Activated naive CD8-positive, alpha-beta T cell treated with anti-CD3 and anti-CD28 coated beads for 36 hours (primary cell): ENCODE data around the gene PLB1. TPM values are rescaled to one million over a fixed set of nuclear protein-coding genes. Genes with fewer than 3 reads are reported as not detected.

Experiments
- DNase-seq: peaks from one replicate; pipeline ENCODE4 v3.0.0; 2021
- H3K27ac Mint-ChIP-seq: one replicate; pipeline ENCODE4 v1.8.0; 2022; ENCODE audit warnings: mild to moderate bottlenecking, moderate library complexity, mixed read lengths
- H3K27me3 Mint-ChIP-seq: one replicate; pipeline ENCODE4 v1.8.0; 2022; ENCODE audit warnings: mild to moderate bottlenecking, mixed read lengths
- H3K36me3 Mint-ChIP-seq: one replicate; pipeline ENCODE4 v1.8.0; 2021; ENCODE audit warnings: mild to moderate bottlenecking, mixed read lengths
- H3K4me1 Mint-ChIP-seq: one replicate; pipeline ENCODE4 v1.8.0; 2021; ENCODE audit warnings: mixed read lengths
- H3K4me3 Mint-ChIP-seq: one replicate; pipeline ENCODE4 v1.8.0; 2022; ENCODE audit warnings: mild to moderate bottlenecking, moderate library complexity, mixed read lengths
- H3K9me3 Mint-ChIP-seq: one replicate; pipeline ENCODE4 v1.8.0; 2022; ENCODE audit warnings: mixed read lengths
- total RNA-seq, 2 experiments: library from RNA; stranded (reverse); gene quantifications; one replicate each; pipeline ENCODE4 v1.2.3, GENCODE V29; 2021

Gene PLB1
- total RNA-seq, 2 experiments from 2014 or later, result 0.99 to 1.4 TPM

DNA sequence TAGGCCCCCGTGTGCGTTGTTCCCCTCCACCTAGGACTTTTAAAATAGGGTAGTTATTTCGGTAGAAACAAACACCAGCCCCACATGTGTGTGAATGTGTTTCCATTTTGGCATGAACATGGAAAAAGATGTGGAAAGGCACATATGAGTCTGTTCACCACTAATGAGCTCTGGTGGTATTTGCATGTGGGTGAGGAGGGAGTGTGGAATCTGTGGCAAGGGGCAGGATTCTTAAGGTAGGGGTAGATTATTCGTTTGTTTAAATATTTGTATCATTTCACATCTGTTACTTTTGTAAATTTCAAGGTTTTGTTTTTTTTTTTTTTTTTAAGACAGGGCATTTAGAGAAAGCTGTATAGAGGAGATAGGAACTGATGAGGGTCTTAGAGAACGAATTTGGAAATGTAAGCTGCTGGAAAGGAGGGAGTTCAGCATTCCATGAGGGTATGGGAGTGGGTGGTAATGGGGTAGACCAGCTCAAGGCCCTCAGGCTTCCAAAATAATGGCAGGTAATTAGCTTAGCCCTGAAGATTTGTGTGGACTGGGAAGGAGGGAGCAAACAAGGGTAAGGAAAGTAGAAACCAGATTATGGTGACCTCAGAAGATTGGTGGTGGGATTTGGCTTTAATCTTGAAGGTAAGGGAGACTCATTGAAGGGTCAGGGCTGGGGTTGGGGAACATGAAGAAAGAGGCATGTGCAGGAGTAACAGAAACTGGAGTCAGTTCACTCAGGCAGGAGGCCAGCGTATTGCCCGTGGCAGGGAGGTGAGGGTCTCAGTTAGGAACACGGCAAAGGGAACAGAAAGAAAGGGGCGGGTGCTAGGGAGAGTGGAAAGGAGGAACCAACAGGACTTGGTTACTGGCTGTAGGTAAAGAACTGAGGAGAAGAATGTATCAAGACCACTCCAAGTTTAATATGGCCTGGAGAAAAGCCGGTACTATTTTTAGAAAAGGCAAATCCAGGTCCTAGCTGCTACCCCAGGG is 123.6 kb downstream of the PLB1 start:
- Mint-ChIP-seq H3K36me3 (peaks cover 5% of the 10 kb centered on the region), H3K4me3 (no peak overlapping the region), H3K4me1 (peaks cover 76% of the 10 kb centered on the region), H3K27me3 (no peaks in the 10 kb centered on the region), H3K9me3 (peaks cover 8% of the 10 kb centered on the region), H3K27ac (peak overlapping the region; percentile 79)
- no peak for DNase-seq

DNA sequence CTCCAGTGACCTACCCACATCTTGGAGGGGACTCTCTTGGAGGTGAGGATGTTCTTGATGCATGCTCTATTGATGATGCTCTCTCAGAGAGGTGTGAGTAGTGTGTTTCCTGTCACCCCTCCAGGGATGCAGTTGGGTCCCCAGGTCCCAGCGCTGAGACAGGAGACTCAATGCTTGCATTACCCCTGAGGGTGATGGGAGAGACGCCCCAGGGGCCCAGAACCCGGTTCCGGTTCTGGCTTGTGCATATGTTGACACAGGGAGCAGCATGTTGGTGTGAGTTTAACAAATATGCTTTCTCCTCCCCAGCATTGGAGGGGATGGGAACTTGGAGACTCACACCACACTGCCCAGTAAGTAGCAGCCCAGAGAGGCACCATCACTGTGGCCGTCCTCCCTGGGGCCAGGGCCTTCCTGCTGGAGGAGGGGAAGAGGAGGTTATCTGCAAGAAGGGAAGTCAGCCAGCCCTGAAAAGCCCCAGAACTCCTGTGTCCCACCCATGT is 124.5 kb downstream of the PLB1 start:
- Mint-ChIP-seq H3K36me3 (peaks cover 7% of the 10 kb centered on the region), H3K4me3 (no peak overlapping the region), H3K9me3 (peaks cover 8% of the 10 kb centered on the region), H3K4me1 (peaks cover 84% of the 10 kb centered on the region), H3K27ac (peak overlapping the region; percentile 68), H3K27me3 (no peaks in the 10 kb centered on the region)
- DNase-seq, result no peak

DNA sequence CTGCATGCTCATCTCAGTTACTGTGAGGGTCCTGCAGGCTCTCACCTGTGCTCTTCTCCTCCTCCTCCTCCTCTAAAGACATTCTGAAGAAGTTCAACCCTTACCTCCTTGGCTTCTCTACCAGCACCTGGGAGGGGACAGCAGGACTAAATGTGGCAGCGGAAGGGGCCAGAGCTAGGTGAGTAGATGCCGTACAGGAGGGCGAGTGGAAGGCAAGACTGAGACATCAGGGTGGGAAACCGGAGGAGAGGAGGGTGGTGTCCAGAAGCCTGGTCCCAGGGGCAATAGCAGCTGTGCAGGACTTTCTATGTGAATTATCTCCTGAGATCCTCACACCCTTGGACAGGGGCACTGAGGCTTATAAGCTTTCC is 124.9 kb downstream of the PLB1 start:
- Mint-ChIP-seq H3K27ac (peak overlapping the region; percentile 89), H3K9me3 (peaks cover 8% of the 10 kb centered on the region), H3K27me3 (no peaks in the 10 kb centered on the region), H3K36me3 (peaks cover 7% of the 10 kb centered on the region), H3K4me3 (no peak overlapping the region), H3K4me1 (peaks cover 89% of the 10 kb centered on the region)
- DNase-seq, result no peak

DNA sequence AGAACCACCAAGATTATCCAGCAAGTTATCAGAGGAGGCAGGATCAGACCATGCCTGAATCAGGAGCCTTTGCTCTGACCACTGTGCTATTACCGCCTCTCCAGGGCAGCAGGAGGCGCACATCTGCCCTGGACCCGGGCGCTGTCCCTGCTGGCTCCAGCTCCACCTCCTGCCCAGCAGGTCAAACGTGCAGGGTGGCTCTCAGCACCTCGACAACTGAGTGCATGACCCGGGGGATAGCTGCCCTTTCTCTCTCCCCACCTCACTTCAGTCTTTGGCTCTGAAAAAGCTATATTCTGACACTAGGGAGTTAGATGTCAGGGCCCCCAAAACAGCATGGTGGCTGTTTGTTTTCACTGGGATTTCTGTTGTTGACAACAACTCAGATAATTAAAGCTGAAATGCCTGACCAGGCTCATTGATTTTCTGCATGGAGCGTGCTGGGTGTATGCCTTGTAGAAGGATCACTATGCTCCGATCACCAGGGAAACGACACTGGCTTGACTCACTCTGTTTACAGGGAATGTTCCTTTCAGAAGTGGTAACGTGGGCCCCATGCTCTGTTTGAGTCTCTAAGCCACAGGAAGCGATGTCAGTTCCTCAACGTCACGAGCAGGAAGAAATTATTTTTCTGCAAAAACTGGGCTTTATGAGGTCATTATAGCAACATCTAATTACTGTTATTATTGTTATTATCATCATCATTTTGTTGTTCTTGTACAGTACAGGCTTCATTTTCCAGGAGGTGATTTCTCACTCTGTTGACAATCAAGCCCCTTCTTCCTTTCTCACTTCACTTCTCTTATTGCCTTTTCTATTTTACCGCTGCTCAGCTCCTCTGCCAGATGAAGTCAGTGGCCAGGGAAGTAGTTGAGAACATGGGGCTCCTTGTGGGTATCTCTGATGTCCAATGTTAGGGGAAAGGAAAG is 125.6 kb downstream of the PLB1 start:
- H3K4me1 Mint-ChIP-seq, result peaks cover 92% of the 10 kb centered on the region
- peak; percentile 61 for DNase-seq
- H3K36me3 Mint-ChIP-seq, result peaks cover 7% of the 10 kb centered on the region
- peaks cover 8% of the 10 kb centered on the region for H3K9me3 Mint-ChIP-seq
- H3K4me3 Mint-ChIP-seq, result peak overlapping the region; percentile 52
- H3K27me3 Mint-ChIP-seq, result no peaks in the 10 kb centered on the region
- peak overlapping the region; percentile 89 for H3K27ac Mint-ChIP-seq

DNA sequence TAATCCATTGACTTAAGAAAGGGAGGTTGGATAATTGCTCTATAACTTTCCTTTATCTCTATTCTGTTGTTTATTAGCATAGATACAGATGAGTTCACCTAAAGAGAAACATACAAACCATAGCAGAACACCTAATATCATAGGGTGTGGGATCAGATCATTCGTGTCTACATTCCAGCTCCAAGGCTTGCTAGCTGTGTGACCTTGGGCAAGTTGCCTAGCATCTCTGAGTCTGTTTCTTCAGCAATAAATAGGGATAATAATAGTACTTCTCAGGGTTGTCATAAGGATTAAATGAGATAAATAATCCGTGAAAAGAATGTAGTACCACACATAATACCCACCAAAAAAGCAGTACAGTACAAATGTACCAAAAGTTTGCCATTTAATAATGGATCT is 126.2 kb downstream of the PLB1 start:
- H3K4me3 Mint-ChIP-seq, result peak overlapping the region; percentile 52
- H3K27me3 Mint-ChIP-seq, result no peaks in the 10 kb centered on the region
- no peak for DNase-seq
- H3K36me3 Mint-ChIP-seq, result peaks cover 7% of the 10 kb centered on the region
- peaks cover 8% of the 10 kb centered on the region for H3K9me3 Mint-ChIP-seq
- peak overlapping the region; percentile 89 for H3K27ac Mint-ChIP-seq
- H3K4me1 Mint-ChIP-seq, result peaks cover 95% of the 10 kb centered on the region

DNA sequence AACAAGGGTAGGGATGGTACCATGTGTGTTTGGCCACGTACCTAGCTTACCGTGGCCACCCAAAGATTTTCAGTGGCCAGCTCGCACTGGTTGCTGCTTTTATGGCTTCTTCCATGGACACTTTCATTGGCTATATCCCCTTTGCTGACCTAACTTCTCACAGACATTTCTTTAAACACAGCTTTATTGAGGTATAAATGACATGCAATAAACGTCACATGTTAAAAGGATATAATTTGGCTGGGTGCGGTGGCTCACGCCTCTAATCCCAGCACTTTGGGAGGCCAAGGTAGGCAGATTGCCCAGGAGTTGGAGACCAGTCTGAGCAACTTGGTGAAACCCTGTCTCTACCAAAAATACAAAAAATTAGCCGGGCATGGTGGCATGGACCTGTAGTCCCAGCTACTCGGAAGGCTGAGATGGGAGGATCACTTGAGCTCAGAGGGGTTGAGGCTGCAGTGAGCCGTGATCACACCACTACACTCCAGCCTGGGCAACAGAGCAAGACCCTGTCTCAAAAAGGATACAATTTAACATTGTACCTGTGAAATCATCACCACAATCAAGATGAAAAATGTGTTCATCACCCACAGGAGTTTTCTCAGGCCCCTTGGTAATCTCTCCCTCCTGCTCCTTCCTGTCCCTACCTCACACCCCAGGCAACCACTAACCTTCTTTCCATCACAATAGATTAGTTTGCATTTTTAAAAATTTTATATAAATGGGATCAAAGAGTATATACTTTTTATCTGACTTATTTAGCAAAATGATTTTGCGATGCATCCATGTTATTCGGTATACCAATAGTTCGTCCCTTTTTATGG is 127.9 kb downstream of the PLB1 start:
- H3K4me3 Mint-ChIP-seq, result peak overlapping the region; percentile 81
- H3K27ac Mint-ChIP-seq, result peak overlapping the region; percentile 97
- no peak for DNase-seq
- H3K27me3 Mint-ChIP-seq, result no peaks in the 10 kb centered on the region
- H3K4me1 Mint-ChIP-seq, result peaks cover 90% of the 10 kb centered on the region
- H3K36me3 Mint-ChIP-seq, result peaks cover 7% of the 10 kb centered on the region
- H3K9me3 Mint-ChIP-seq, result peaks cover 8% of the 10 kb centered on the region

DNA sequence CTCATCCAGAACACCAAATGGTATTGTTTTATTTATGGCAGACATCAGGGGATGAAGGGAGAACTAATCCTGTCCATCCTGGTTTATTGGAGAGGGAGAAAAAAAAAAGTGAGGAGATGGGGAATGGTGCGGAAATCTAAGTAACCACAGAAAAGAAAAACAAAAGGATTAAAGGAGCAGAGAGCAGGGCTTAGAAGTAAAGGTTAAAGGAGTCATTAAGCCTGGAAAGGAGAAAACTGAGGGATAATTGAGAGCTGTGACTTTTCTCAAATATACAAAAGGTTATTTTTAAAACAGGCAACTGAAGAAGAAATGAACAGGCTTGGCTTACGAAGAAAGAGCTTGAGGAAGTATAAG is 128.6 kb downstream of the PLB1 start:
- Mint-ChIP-seq H3K4me3 (peak overlapping the region; percentile 81), H3K27me3 (no peaks in the 10 kb centered on the region)

DNA sequence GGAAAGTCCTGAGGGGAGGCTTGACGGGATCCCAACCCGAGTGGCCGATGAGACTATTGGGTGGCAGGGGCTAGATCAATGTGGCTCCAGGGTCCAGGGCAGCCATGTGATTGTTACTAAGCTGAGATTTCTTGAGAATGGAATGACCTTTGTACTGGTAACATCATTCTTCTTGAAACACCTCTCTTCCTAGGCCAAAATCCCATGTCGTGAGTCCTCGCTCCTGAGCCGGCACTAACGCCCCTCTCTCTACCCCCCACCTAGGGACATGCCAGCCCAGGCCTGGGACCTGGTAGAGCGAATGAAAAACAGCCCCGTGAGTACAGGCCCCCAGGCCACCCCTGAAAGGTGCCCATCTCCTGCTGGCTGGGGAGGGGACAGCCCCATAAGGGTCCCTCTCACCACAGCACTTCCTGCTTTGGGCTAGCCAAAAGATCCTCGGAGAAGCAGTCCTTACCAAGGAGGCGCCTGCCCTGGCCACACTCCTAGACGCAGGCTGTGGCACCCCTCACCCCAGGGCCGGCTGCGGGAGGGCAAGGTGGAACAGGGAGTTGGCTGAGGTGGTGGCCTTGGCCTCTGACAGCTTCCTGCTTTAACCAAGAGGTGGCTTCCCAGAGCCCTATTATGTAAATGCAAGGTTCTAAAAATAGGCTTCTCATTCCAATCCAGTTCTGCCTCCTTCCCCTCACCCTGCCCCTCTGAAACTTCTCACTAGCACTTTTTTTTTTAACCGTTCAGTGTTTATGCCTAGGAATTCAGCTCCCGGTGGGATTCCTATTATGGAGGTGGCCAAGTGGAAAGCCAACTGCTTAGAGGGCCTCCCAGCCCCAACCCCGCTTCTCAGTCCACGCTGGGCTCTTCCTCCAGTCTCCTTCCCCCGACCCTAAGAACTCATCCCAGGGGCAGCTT is 129.2 kb downstream of the PLB1 start:
- peak overlapping the region; percentile 97 for H3K27ac Mint-ChIP-seq
- peaks cover 8% of the 10 kb centered on the region for H3K9me3 Mint-ChIP-seq
- H3K36me3 Mint-ChIP-seq, result peaks cover 5% of the 10 kb centered on the region
- H3K4me1 Mint-ChIP-seq, result peaks cover 79% of the 10 kb centered on the region
- peak; percentile 86 for DNase-seq
- no peaks in the 10 kb centered on the region for H3K27me3 Mint-ChIP-seq
- H3K4me3 Mint-ChIP-seq, result peak overlapping the region; percentile 81

More for the DNA sequence above, 128.6 kb downstream of the PLB1 start:
- Mint-ChIP-seq H3K4me1 (peaks cover 85% of the 10 kb centered on the region), H3K27ac (peak overlapping the region; percentile 97), H3K9me3 (peaks cover 8% of the 10 kb centered on the region), H3K36me3 (peaks cover 7% of the 10 kb centered on the region)
- DNase-seq, result no peak

DNA sequence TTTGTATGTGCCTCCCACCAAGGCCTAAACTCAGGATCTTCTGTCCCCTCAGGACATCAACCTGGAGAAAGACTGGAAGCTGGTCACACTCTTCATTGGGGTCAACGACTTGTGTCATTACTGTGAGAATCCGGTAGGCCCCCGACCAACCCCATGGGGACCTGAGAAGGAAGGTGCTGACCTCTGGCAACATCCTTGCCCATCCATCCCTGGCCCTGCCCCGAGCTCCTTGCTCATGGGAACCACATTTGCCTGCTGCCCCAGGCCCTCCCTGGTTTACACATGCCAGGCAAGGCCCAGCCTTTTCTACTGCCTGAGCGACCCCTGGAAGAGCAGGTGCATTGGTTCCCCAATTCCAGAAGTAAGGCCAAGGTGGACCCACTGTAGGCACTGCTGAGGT is 130.5 kb downstream of the PLB1 start:
- Mint-ChIP-seq H3K9me3 (peaks cover 8% of the 10 kb centered on the region), H3K27ac (peak overlapping the region; percentile 74), H3K4me3 (no peak overlapping the region), H3K27me3 (no peaks in the 10 kb centered on the region), H3K36me3 (peaks cover 5% of the 10 kb centered on the region), H3K4me1 (peaks cover 66% of the 10 kb centered on the region)
- DNase-seq, result no peak

DNA sequence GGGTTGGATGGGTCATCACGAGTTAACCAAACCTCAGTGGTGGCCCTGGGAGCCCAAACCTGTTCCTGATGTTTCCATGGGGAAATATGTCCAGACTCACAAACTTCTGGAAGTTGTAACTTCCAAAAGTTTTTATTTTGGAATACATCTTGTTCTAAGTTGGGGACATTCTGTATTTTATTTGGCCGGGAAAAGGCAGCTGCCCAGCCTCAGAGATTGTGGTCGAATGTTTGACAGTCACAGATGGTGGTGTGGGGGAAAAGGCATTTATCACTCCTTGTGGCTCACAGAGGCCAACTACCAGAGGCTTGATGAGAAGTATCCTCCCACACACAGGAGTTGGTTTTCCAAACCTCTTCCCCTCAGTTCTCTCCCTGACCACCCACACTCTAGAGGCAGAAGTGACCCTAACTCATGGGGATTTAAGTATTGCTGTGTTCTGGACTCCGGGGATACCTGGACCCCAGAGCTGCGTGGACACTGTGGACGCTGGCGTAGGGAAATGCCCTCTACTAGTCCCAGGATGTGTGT is 131.1 kb downstream of the PLB1 start:
- H3K27ac Mint-ChIP-seq, result peak overlapping the region; percentile 77
- peaks cover 5% of the 10 kb centered on the region for H3K36me3 Mint-ChIP-seq
- H3K4me1 Mint-ChIP-seq, result peaks cover 61% of the 10 kb centered on the region
- H3K9me3 Mint-ChIP-seq, result peaks cover 8% of the 10 kb centered on the region
- DNase-seq, result no peak
- H3K4me3 Mint-ChIP-seq, result no peak overlapping the region
- no peaks in the 10 kb centered on the region for H3K27me3 Mint-ChIP-seq

DNA sequence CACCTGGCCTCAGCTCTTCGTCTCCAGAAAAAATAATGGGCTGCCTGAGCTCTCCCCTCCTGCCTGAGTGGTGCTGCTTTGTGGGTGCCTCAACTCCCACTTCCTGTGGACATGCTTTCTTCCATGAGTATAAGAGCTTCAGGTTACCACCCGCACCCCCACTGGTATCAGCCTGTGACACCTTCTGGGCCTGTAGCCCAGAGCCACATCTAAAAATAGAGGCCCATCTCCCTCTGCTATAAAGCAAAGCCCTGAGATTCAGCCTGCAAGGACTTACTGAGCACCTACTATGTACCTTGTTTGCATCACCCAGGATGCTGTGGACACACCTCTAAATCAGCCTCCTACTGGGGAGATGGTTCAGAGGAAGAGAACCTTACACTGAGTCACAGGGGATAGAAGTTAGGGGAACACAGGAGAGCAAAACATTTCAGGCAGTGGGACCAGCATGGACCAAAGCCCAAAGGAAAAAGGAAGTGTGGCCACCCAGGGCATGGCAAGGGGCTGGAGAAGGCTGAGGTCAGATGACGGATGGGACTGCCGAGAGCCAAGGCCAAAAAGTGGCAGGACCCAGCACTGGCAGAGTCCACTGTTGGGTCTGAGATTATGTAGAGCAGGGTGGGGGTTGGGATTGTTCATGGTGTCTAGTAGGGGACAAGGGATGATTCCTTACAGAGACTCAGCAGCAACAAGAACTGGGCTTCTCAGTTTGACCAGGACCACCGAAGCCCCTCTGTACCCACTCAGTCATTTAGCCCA is 132.0 kb downstream of the PLB1 start:
- H3K27me3 Mint-ChIP-seq, result no peaks in the 10 kb centered on the region
- H3K4me1 Mint-ChIP-seq, result peaks cover 52% of the 10 kb centered on the region
- peaks cover 6% of the 10 kb centered on the region for H3K9me3 Mint-ChIP-seq
- DNase-seq, result no peak
- H3K4me3 Mint-ChIP-seq, result no peak overlapping the region
- H3K36me3 Mint-ChIP-seq, result peaks cover 5% of the 10 kb centered on the region
- H3K27ac Mint-ChIP-seq, result peak overlapping the region; percentile 77

DNA sequence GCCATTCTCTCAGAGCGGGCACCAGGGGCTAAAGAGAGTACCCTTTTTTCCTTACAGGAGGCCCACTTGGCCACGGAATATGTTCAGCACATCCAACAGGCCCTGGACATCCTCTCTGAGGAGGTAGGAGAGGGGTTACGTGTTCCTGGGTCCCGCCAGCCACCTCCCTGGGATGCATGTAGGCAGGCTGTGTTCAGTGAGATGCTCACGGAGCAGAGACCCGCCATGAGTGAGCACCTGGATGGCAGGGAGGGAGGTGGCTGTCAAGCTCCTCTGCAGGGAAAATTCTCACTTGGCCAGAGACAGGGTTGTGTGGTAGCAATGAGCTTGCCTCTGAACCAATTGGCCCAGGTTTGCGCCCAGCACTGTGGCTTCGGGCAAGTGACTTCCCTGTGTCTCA is 132.6 kb downstream of the PLB1 start:
- H3K9me3 Mint-ChIP-seq, result peaks cover 3% of the 10 kb centered on the region
- no peak overlapping the region for H3K4me3 Mint-ChIP-seq
- peaks cover 46% of the 10 kb centered on the region for H3K4me1 Mint-ChIP-seq
- H3K27ac Mint-ChIP-seq, result no peak overlapping the region
- no peaks in the 10 kb centered on the region for H3K27me3 Mint-ChIP-seq
- no peak for DNase-seq
- H3K36me3 Mint-ChIP-seq, result peaks cover 5% of the 10 kb centered on the region

DNA sequence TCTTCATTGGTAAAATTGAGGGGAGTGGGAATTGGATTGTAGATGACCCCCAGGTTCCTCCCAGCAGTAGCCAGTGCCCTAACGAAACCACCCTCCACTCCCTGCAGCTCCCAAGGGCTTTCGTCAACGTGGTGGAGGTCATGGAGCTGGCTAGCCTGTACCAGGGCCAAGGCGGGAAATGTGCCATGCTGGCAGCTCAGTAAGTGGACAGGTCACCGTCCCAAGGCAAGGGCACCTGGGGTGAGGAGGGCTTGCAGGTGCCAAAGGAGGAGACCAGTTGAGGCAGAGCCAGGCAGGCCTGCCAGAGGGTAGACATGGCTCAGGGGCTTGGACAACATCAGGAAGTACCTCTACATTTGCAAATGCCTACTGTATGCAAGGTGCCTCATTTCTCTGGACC is 133.1 kb downstream of the PLB1 start:
- DNase-seq, result no peak
- Mint-ChIP-seq H3K9me3 (peaks cover 3% of the 10 kb centered on the region), H3K4me1 (peaks cover 42% of the 10 kb centered on the region), H3K4me3 (no peak overlapping the region), H3K36me3 (peaks cover 3% of the 10 kb centered on the region), H3K27ac (no peak overlapping the region), H3K27me3 (no peaks in the 10 kb centered on the region)
